T-cell (primary cell): ENCODE data around the gene MAGEH1. TPM values are rescaled to one million over a fixed set of nuclear protein-coding genes. Genes with fewer than 3 reads are reported as not detected.
A peak's percentile ranks its signal among the peaks of the same experiment; 100 is the strongest.
"Not testable (repeated sequence)": the region's sequence is repeated elsewhere in the genome, so short reads cannot be mapped to it uniquely, and the experiment has no call there.

ENCODE experiments used
- ATAC-seq, 4 experiments: fragments of 200-7000 bp in 3 of 4; fragments of 150-1000 bp in 1 of 4; cut with Tn5 transposase; replicated peaks in 1 of 4; 1 replicate in 3 of 4; 2 replicates in 1 of 4; pipeline ENCODE4 v1.10.0; 2021; ENCODE audit warnings: moderate library complexity in 3 of 4, mild to moderate bottlenecking in 2 of 4, moderate number of reproducible peaks in 1 of 4
- CTCF ChIA-PET, 2 donors: fragments of 300-600 bp; sonication (Branson Sonifier 250); formaldehyde crosslinking; loops; one replicate each; lab custom pipeline; 2022; ENCODE audit warnings: antibody characterized with exemption in 2 of 2; lab: Charles Lee
- POLR2A ChIA-PET, 2 donors: fragments of 300-600 bp; sonication (Branson Sonifier 250); formaldehyde crosslinking; loops; one replicate each; lab custom pipeline; 2022; ENCODE audit warnings: antibody characterized with exemption in 2 of 2; lab: Charles Lee
- DNase-seq, 35 experiments: peaks; one replicate each; pipeline versions ENCODE4 v3.0.0 to v3.0.0-alpha.2; 2013 to 2023
- H3K27ac ChIP-seq: one replicate; pipeline ENCODE4 v1.5.1; 2013; ENCODE audit warnings: low read length
- H3K27me3 ChIP-seq, 2 experiments: replicated peaks in 1 of 2; 1 replicate in 1 of 2; 2 replicates in 1 of 2; pipeline versions ENCODE4 v1.6.1 to v1.7.0; 2013; ENCODE audit warnings: low read length in 1 of 2, mixed read lengths in 1 of 2; ENCODE audit not compliant: control insufficient read depth in 2 of 2, insufficient read depth in 2 of 2; ENCODE audit errors: extremely low read depth in 1 of 2
- H3K36me3 ChIP-seq, 2 donors: 1 replicate in 1 of 2; 2 replicates in 1 of 2; pipeline versions ENCODE4 v1.6.1 to v1.7.0; 2013; ENCODE audit warnings: low read length in 1 of 2; ENCODE audit not compliant: control insufficient read depth in 2 of 2, insufficient read depth in 1 of 2; ENCODE audit errors: extremely low read depth in 1 of 2
- H3K4me1 ChIP-seq, 2 experiments: 1 replicate in 1 of 2; 2 replicates in 1 of 2; pipeline versions ENCODE4 v1.6.1 to v1.7.0; 2013; ENCODE audit warnings: low read length in 2 of 2, mixed read lengths in 1 of 2; ENCODE audit not compliant: insufficient read depth in 2 of 2, control insufficient read depth in 1 of 2; ENCODE audit errors: extremely low read depth in 1 of 2
- H3K4me3 ChIP-seq, 2 donors: 1 replicate in 1 of 2; 2 replicates in 1 of 2; pipeline versions ENCODE4 v1.5.1 to v1.7.0; 2013; ENCODE audit warnings: mild to moderate bottlenecking in 2 of 2, low read length in 1 of 2, moderate library complexity in 1 of 2; ENCODE audit not compliant: control insufficient read depth in 1 of 2; ENCODE audit errors: extremely low read depth in 1 of 2
- H3K9me3 ChIP-seq: 2 replicates; pipeline ENCODE4 v1.7.0; 2013
- H3K27ac Mint-ChIP-seq, 2 donors: one replicate each; pipeline ENCODE4 v1.8.0; 2020 to 2021; ENCODE audit warnings: mild to moderate bottlenecking in 2 of 2, mixed read lengths in 2 of 2
- H3K27me3 Mint-ChIP-seq, 2 donors: one replicate each; pipeline ENCODE4 v1.8.0; 2021 to 2022; ENCODE audit warnings: mixed read lengths in 2 of 2
- H3K36me3 Mint-ChIP-seq: one replicate; pipeline ENCODE4 v1.8.0; 2021; ENCODE audit warnings: mixed read lengths
- H3K4me1 Mint-ChIP-seq, 3 donors: one replicate each; pipeline ENCODE4 v1.8.0; 2020 to 2022; ENCODE audit warnings: mixed read lengths in 3 of 3, mild to moderate bottlenecking in 1 of 3
- H3K4me3 Mint-ChIP-seq, 3 donors: one replicate each; pipeline ENCODE4 v1.8.0; 2020 to 2022; ENCODE audit warnings: mild to moderate bottlenecking in 3 of 3, mixed read lengths in 3 of 3, moderate library complexity in 3 of 3
- H3K9me3 Mint-ChIP-seq, 3 donors: one replicate each; pipeline ENCODE4 v1.8.0; 2020 to 2022; ENCODE audit warnings: mixed read lengths in 3 of 3
- WGBS: methylation state at CpG from one replicate; pipeline ENCODE4 v1.1.5; 2013; ENCODE audit warnings: missing lambda C conversion rate; ENCODE audit not compliant: insufficient coverage; 5-methylcytosine and 5-hydroxymethylcytosine counted together
- total RNA-seq, 35 experiments: library from RNA in 6 of 35; stranded (reverse) in 6 of 35; fragments of 120-200 nt in 1 of 35; gene quantifications; one replicate each; pipeline versions ENCODE4 v1.2.1 to v1.2.4 and lab custom pipeline; 2013 to 2026

MAGEH1 gene
- total RNA-seq, 5 donors from 2014 or later (not counting 1 experiment from before 2014, with no cell fraction given): 18.5 to 25.5 (median 22.3) TPM

- H3K4me3 ChIP-seq, H3K36me3 ChIP-seq, H3K36me3 Mint-ChIP-seq, H3K27ac Mint-ChIP-seq, H3K27ac ChIP-seq, DNase-seq, H3K4me1 Mint-ChIP-seq, H3K9me3 ChIP-seq, CTCF ChIA-PET, H3K4me1 ChIP-seq, H3K27me3 Mint-ChIP-seq, POLR2A ChIA-PET, ATAC-seq, H3K9me3 Mint-ChIP-seq, H3K4me3 Mint-ChIP-seq, H3K27me3 ChIP-seq: not testable (repeated sequence)
- no CpG with 5 or more reads among the region's 8 CpGs for WGBS
Measured at GRCh38 chrX:55479956-55480355, 28.0 kb downstream of the MAGEH1 start.

- WGBS: no CpG with 5 or more reads among the region's 3 CpGs
- POLR2A ChIA-PET: no interaction called here
- DNase-seq: no peak
Measured at GRCh38 chrX:55480390-55481062, 28.6 kb downstream of the MAGEH1 start.

GRCh38 chrX:55484948-55485347, 33.0 kb downstream of the MAGEH1 start:
- DNase-seq (no peak), ATAC-seq (no peak)
- Mint-ChIP-seq H3K9me3 (no peaks in the 10 kb centered on the region), H3K36me3 (no peaks in the 10 kb centered on the region), H3K4me1 (peaks cover 0 to 12% (median 10%) of the 10 kb centered on the region in 3 donors), H3K27me3 (peaks cover 0 to 10% of the 10 kb centered on the region in 2 donors), H3K4me3 (no peak overlapping the region), H3K27ac (no peak overlapping the region)
- Histone ChIP-seq H3K27ac (no peak overlapping the region), H3K9me3 (no peaks in the 10 kb centered on the region), H3K4me1 (peaks cover 0 to 8% of the 10 kb centered on the region in 2 experiments), H3K36me3 (no peaks in the 10 kb centered on the region), H3K4me3 (no peak overlapping the region), H3K27me3 (no peaks in the 10 kb centered on the region)
- CTCF ChIA-PET: no interaction called here
- POLR2A ChIA-PET: no interaction called here

More at GRCh38 chrX:55480390-55481062, 28.6 kb downstream of the MAGEH1 start:
- Histone ChIP-seq H3K27ac (no peak overlapping the region), H3K4me3 (no peak overlapping the region), H3K27me3 (no peaks in the 10 kb centered on the region), H3K9me3 (no peaks in the 10 kb centered on the region), H3K4me1 (no peaks in the 10 kb centered on the region), H3K36me3 (no peaks in the 10 kb centered on the region)
- Mint-ChIP-seq H3K27me3 (peaks cover 0 to 6% of the 10 kb centered on the region in 2 donors), H3K4me1 (no peaks in the 10 kb centered on the region), H3K4me3 (no peak overlapping the region), H3K27ac (no peak overlapping the region), H3K36me3 (no peaks in the 10 kb centered on the region), H3K9me3 (no peaks in the 10 kb centered on the region)
- CTCF ChIA-PET: interaction anchor here in 1 of 2 donors (0.6 kb wide), 1 partner anchor 873 kb away, joined by 4 read pairs; no protein-coding TSS in a partner anchor
- ATAC-seq: no peak

GRCh38 chrX:55486736-55487135, 34.8 kb downstream of the MAGEH1 start:
- CTCF ChIA-PET: no interaction called here
- Histone ChIP-seq H3K4me3 (no peak overlapping the region), H3K9me3 (no peaks in the 10 kb centered on the region), H3K4me1 (peaks cover 0 to 11% of the 10 kb centered on the region in 2 experiments), H3K36me3 (no peaks in the 10 kb centered on the region), H3K27ac (no peak overlapping the region), H3K27me3 (no peaks in the 10 kb centered on the region)
- H3K36me3 Mint-ChIP-seq: no peaks in the 10 kb centered on the region
- peaks cover 0 to 18% (median 12%) of the 10 kb centered on the region in 3 donors for H3K4me1 Mint-ChIP-seq
- H3K9me3 Mint-ChIP-seq: no peaks in the 10 kb centered on the region
- POLR2A ChIA-PET: no interaction called here
- H3K27me3 Mint-ChIP-seq: peaks cover 0 to 9% of the 10 kb centered on the region in 2 donors
- H3K4me3 Mint-ChIP-seq: no peak overlapping the region
- H3K27ac Mint-ChIP-seq: no peak overlapping the region
- WGBS: no CpG with 5 or more reads among the region's 3 CpGs
- DNase-seq (no peak), ATAC-seq (no peak)

GRCh38 chrX:55487143-55487542, 35.2 kb downstream of the MAGEH1 start:
- ChIA-PET POLR2A (no interaction called here), CTCF (no interaction called here)
- H3K4me1 ChIP-seq: peaks cover 0 to 11% of the 10 kb centered on the region in 2 experiments
- WGBS: 100% methylated on average over 1 of the region's 2 CpGs
- no peak overlapping the region for H3K4me3 Mint-ChIP-seq
- peak overlapping the region; percentile 15 to 87 for H3K27ac Mint-ChIP-seq
- H3K27me3 ChIP-seq: no peaks in the 10 kb centered on the region
- no peaks in the 10 kb centered on the region for H3K36me3 Mint-ChIP-seq
- H3K4me3 ChIP-seq: no peak overlapping the region
- no peak overlapping the region for H3K27ac ChIP-seq
- peaks cover 0 to 18% (median 12%) of the 10 kb centered on the region in 3 donors for H3K4me1 Mint-ChIP-seq
- H3K9me3 ChIP-seq: no peaks in the 10 kb centered on the region
- no peaks in the 10 kb centered on the region for H3K36me3 ChIP-seq
- DNase-seq: peak in 1 of 35 experiments; percentile 4
- no peak for ATAC-seq
- no peaks in the 10 kb centered on the region for H3K9me3 Mint-ChIP-seq
- H3K27me3 Mint-ChIP-seq: peaks cover 0 to 5% of the 10 kb centered on the region in 2 donors

- ATAC-seq (peak in 2 of 4 experiments; percentile 1 to 7), DNase-seq (peak in 3 of 35 experiments; percentile 1 to 11 (median 4))
- CTCF ChIA-PET: interaction anchor here in 1 of 2 donors (1.1 to 2.3 kb wide), 3 partner anchors 36 to 237 kb away, joined by 3 to 18 read pairs (median 9); partner anchors contain the start of genes MAGEH1 and RRAGB
- Histone ChIP-seq H3K27ac (peak overlapping the region; percentile 65), H3K9me3 (no peaks in the 10 kb centered on the region), H3K36me3 (no peaks in the 10 kb centered on the region), H3K4me3 (peak overlapping the region; percentile 36 to 74), H3K4me1 (peaks cover 0 to 11% of the 10 kb centered on the region in 2 experiments), H3K27me3 (no peaks in the 10 kb centered on the region)
- 10% methylated on average over 2 of the region's 23 CpGs for WGBS
- H3K4me1 Mint-ChIP-seq: peaks cover 0 to 18% (median 12%) of the 10 kb centered on the region in 3 donors
- H3K36me3 Mint-ChIP-seq: no peaks in the 10 kb centered on the region
- no peaks in the 10 kb centered on the region for H3K9me3 Mint-ChIP-seq
- H3K4me3 Mint-ChIP-seq: peak overlapping the region; percentile 84 to 88 (median 87)
- peaks cover 0 to 3% of the 10 kb centered on the region in 2 donors for H3K27me3 Mint-ChIP-seq
- H3K27ac Mint-ChIP-seq: peak overlapping the region; percentile 87 to 90
- POLR2A ChIA-PET: interaction anchor here (1.2 to 2.2 kb wide), 2 partner anchors 36 kb away, joined by 3 to 18 read pairs; partner anchors contain the start of gene MAGEH1 (in 2 of the 2)
Measured at GRCh38 chrX:55488006-55488592, 36.2 kb downstream of the MAGEH1 start.
